Femur (tissue), 1 donor: Measurements from ENCODE around the gene PPP1R16B.

Experiments used
- DNase-seq: peaks from one replicate; pipeline ENCODE4 v3.0.0-alpha.2; 2017

The PPP1R16B gene

GRCh38 chr20:38880952-38881735 lies 75.6 kb downstream of the PPP1R16B start:
- DNase-seq = no peak

DNA sequence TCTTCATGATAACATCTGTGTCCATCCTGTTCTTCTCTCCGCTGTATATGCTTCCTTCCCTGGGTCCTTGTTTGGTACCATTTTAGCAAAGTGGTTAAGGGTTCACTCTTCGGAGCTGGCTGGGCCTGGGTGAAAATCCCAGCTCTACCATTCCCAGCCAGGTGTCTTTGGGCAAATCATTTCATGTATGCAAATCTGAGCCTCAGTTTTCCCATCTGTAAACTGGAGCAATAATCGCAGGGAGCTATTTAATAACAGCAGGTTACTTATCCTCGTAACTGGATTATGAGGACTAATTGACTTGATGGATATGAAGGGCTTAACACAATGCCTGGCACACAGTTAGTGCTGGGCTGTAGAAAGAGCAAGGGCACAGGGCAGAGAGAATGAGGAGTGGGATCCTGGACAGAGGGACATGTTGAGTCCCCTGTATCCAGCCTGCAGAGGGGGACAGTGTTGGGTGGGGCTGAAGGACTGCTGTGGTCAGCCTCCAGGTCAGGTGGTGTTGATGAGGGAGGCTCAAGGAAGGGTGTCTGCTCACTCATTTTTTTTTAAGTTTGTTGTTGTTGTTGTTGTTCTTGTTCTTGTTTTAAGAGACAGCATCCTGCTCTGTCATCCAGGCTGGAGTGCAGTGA lies 76.4 kb downstream of the PPP1R16B start:
- no peak for DNase-seq

DNA sequence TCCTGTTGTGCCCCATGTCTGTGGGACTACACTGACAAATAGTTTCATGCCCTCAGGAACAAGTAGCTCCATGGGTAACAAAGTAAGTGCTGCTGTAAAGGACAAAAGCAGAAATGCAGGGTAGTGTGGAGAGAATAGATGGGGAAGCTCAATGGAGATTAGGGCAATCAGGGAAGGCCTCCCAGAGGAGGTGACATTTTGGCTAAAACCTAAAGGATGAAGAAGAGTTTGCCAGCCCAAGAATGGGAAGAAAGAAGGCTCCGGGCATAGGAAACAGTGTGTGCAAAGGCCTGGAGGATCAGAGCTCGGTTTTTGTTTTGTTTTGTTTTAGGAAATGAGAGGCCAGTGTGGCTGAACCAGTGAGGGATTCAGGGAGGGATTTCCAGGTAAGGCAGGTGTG lies 77.1 kb downstream of the PPP1R16B start:
- no peak for DNase-seq

GRCh38 chr20:38883081-38883980 lies 77.8 kb downstream of the PPP1R16B start:
- peak; percentile 37 for DNase-seq

- DNase-seq = no peak
Measured at GRCh38 chr20:38883981-38884733, 78.7 kb downstream of the PPP1R16B start.

DNA sequence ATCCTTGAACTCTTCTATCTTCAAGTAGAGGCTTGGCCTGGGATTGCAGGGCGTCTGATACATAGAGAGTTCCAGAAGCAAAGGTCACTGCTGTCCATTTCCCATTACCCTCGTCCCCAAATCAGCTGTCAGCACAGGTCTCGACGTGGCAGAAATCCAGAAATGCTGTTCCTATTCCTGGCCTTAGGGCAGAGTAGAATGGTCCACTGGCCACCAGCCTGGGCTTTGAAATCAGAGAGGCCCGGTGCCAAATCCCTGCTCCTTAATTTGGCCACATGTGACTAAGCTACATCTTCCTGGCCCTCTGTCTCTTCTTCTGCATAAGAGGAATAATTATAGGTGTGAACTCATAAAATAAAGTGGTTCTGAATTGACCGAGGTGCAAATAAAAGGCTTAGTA lies 79.9 kb downstream of the PPP1R16B start:
- no peak for DNase-seq

GRCh38 chr20:38888059-38888831 lies 82.7 kb downstream of the PPP1R16B start:
- DNase-seq = no peak

DNA sequence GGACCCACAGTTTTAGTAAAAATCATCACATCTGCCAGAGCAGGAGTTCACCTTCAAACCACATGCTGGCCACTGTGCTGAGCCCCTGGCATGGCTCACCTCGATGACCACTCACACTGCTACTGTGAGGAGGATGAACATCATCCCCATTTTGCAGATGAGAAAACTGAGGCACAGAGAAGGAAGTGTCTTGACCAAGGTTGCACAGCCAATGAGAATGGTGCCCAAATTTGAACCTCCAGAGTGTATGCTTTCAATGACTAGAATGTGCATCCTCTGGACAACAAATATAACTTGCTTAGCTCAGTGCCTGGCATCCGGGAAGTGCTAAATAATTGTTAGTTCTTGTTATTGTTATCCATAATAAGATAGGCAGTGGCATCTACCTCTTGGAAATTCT lies 83.6 kb downstream of the PPP1R16B start:
- DNase-seq = no peak

DNA sequence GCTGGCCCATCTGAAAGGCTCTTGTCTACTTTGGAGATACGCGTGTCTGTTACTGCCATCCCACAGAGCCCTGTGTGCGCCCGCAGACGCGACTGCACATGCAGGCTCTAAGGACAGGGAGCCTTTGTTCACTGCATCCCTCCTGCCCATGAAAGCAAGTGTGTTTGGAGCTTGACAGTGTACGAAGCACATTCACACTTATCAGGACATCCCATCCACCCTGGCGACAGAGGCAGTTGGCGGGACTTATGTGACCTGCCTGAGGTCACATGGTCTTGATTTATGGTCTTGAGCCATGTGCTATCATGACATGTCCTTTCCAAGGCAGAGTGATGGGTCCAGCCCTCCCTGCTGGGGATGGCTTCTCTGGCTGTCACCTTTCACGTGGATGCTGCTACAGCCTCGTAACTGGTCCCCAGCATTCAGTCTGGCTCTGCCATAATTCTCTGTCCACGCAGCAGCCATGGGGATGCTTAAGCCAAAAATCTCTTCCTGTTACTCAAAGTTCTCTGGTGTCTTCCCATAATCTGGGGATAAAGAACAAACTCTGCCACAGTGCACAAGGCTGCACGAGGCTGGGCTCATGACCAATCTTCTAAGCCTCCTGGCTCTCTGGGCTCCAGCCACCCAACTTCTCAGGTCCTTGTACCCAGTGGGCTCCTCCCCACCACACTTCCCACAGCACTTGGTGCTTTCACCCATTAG lies 84.4 kb downstream of the PPP1R16B start:
- DNase-seq = no peak

GRCh38 chr20:38890497-38890818 lies 85.0 kb downstream of the PPP1R16B start:
- no peak for DNase-seq

- DNase-seq = no peak
Measured at GRCh38 chr20:38892091-38892981, 86.8 kb downstream of the PPP1R16B start.

DNA sequence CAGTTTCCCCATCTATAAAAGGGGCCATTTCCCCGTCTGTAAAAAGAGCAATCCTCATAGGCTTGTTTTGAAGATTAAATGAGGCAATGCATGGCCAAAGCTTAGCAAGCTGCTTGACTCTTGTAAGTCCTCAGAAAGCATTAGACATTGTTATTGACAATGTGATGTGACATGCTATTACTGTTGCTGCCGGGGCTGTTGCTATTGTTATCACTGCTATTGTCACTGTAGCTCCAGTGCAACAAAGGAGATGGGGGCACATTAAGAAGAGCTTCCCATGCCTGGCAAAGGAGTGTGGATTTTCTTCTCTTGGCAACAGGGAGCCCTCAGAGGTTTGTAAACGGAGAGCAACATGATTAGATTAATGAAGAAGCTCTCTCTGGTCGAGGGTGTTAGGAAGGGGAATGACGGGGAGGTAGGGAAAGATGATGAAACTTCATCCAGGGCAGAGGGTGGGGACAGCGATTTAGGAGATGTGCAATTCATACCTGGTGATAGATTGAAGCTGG lies 87.6 kb downstream of the PPP1R16B start:
- no peak for DNase-seq

DNA sequence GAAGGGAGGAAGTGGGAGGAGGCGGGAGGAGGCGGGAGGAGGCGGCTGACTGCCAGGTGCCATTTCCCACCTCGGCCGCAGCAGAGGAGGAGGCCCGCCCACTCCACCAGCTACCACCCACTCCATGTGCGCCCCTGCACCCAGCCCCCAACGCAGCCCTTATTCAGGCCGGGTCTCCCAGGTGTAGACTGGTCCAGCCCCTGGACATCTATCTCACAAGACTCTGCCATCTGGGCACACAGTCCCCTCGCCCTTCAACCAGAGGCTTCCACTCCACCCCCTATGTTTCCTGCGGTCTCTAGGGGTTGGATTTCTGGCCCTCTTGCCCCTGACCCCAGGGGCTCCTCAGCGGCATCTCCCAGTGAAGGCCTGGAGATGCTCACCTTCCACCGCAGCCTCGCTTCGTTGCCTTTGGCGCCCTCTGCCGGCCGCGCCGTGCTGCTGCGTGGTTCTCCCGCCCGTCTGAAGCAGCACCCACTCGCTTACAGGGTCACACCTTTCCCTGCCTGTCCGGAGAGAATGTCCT lies 88.1 kb downstream of the PPP1R16B start:
- peak; percentile 71 for DNase-seq

- no peak for DNase-seq
Measured at GRCh38 chr20:38894091-38894847, 88.8 kb downstream of the PPP1R16B start.

DNA sequence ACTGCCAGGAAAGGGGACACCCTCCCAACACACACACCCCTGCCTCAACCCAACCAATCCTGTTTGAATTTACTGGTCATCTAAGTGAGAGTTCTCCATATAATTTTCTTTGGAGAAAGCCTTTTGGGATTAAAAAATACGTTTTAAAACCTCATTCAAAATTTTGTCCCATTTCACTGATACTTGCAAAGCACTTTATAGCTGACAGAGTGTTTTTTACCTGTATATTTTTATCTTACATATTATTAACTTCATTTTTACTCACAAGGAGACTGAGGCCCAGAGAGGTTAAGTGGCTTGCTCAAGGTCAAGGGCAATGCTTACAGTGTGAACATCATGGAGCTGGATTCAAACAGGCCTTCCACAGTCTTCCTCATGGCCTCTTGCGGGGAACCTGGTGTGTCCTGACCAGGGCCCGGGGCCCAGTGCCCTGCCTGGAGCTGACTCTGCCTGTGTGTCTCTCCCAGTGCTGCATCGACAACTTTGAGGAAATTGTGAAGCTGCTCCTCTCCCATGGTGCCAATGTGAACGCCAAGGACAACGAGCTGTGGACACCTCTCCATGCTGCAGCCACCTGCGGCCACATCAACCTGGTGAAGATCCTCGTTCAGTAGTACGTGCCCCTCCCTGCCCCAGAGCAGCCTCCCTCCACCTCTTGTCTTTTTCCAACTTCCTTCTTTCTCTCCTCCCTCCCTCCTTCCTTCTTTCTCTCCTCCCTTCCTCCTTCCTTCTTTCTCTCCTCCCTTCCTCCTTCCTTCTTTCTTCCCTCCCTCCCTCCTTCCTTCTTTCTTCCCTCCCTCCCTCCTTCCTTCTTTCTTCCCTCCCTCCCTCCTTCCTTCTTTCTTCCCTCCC lies 89.8 kb downstream of the PPP1R16B start:
- no peak for DNase-seq

DNA sequence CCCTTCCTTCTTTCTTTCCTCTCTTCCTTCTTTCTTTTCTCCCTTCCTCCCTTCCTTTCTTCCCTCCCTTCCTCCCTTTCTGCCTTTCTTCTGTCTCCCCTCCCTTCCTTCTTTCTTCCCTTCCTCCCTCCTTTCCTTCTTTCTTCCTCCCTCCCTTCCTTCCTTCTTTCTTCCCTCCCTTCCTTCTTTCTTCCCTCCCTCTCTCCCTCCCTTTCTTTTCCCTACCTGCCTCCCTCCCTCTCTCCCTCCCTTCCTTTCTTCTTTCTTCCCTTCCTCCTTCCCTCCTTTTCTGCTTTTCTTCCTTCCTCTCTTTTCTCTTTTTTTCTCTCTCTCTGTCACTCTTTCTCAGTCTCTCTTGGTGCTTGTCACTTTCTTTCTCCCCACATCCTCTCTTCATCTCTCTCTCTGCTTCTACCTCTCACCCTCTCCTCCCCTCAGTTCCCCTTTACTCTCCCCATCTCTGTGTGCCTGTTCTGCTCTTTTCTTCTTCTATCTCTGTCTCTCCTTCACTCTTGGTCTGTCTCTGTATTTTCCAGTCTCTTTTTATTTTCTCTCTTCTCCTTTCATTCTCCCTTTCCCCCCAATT lies 90.6 kb downstream of the PPP1R16B start:
- no peak for DNase-seq

DNA sequence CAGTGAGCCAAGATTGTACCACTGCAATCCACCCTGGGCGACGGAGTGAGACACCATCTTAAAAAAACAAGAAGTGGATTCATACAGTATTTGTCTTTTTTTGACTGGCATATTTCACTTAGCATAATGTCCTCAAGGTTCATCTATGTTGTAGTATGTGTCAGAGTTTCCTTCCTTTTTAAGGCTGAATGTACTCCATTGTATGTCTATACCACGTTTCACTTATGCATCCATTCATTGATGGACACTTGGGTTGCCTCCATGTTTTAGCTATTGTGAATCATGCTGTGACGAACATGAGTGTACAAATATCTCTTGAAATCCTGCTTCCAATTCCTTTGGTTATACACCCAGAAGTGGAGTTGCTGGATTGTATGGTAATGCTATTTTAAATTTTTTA lies 91.8 kb downstream of the PPP1R16B start:
- no peak for DNase-seq

GRCh38 chr20:38900606-38901005 lies 95.1 kb downstream of the PPP1R16B start:
- DNase-seq = no peak
